ENCODE results near the gene SOAT2.
A peak's percentile ranks its signal among the peaks of the same experiment; 100 is the strongest.

GRCh38 chr12:53054112-53054878 lies 49.0 kb upstream of the SOAT2 start:
- TF ChIP-seq EP300 (IDR thresholded peaks at IDR 0.05; ENCODE audit: low read depth) (no peak), CTCF (IDR thresholded peaks at IDR 0.05) (peak in 2 of 5 experiments; percentile 14), POLR2AphosphoS5 (IDR thresholded peaks at IDR 0.05) (peak; percentile 78 to 89 (median 89)), POLR2A (IDR thresholded peaks at IDR 0.05) (peak; percentile 81)

All from transverse colon (tissue), 4 donors.